WTC11 (cell line): ENCODE results near the gene HRH3. TPM values are rescaled to one million over a fixed set of nuclear protein-coding genes. Genes with fewer than 3 reads are reported as not detected.

ENCODE experiments used
- CREB1 ChIP-seq: sonication (generic); formaldehyde crosslinking; IDR thresholded peaks from 2 replicates; pipeline ENCODE4 v1.8.0; 2023; ENCODE audit warnings: mild to moderate bottlenecking, missing genetic modification reagents
- ESRRA ChIP-seq: sonication (generic); formaldehyde crosslinking; IDR thresholded peaks from 2 replicates; pipeline ENCODE4 v1.8.1; 2022; ENCODE audit warnings: mild to moderate bottlenecking, missing genetic modification reagents, borderline replicate concordance
- FOXK1 ChIP-seq: sonication (generic); formaldehyde crosslinking; IDR thresholded peaks from 2 replicates; pipeline ENCODE4 v1.8.0; 2022; ENCODE audit warnings: mild to moderate bottlenecking, moderate library complexity, missing genetic modification reagents
- FOXP1 ChIP-seq: sonication (generic); formaldehyde crosslinking; IDR thresholded peaks from 2 replicates; pipeline ENCODE4 v1.8.0; 2022; ENCODE audit warnings: missing genetic modification reagents, mild to moderate bottlenecking, moderate library complexity, borderline replicate concordance
- GRHL2 ChIP-seq: fragments of 250-450 bp; sonication (Bioruptor Pico); IDR thresholded peaks from 2 replicates; pipeline ENCODE4 v1.8.0; 2022; ENCODE audit warnings: mild to moderate bottlenecking, moderate library complexity; ENCODE audit not compliant: insufficient replicate concordance, severe bottlenecking
- GTF2I ChIP-seq: fragments of 250-450 bp; sonication (Bioruptor Pico); conservative IDR thresholded peaks from 2 replicates; pipeline ENCODE4 v1.4.0; 2021; ENCODE audit warnings: mild to moderate bottlenecking
- HMGA2 ChIP-seq: fragments of 250-450 bp; sonication (Bioruptor Pico); IDR thresholded peaks from 2 replicates; pipeline ENCODE4 v1.4.0; 2021; ENCODE audit warnings: mild to moderate bottlenecking, moderate library complexity
- MXD4 ChIP-seq: fragments of 250-450 bp; sonication (Bioruptor Pico); IDR thresholded peaks from 2 replicates; pipeline ENCODE4 v1.8.0; 2021; ENCODE audit warnings: mild to moderate bottlenecking, moderate library complexity, borderline replicate concordance
- NR1H2 ChIP-seq: sonication (generic); formaldehyde crosslinking; IDR thresholded peaks from 2 replicates; pipeline ENCODE4 v1.9.0; 2021; ENCODE audit warnings: mild to moderate bottlenecking, moderate library complexity, missing genetic modification reagents
- NR2C2 ChIP-seq: sonication (generic); formaldehyde crosslinking; IDR thresholded peaks from 2 replicates; pipeline ENCODE4 v1.8.0; 2022; ENCODE audit warnings: mild to moderate bottlenecking, missing genetic modification reagents
- OVOL2 ChIP-seq: fragments of 250-450 bp; sonication (Bioruptor Pico); IDR thresholded peaks from 2 replicates; pipeline ENCODE4 v1.9.0; 2021; ENCODE audit warnings: mild to moderate bottlenecking, borderline replicate concordance
- PRRX2 ChIP-seq: fragments of 250-450 bp; sonication (Bioruptor Pico); IDR thresholded peaks from 2 replicates; pipeline ENCODE4 v1.8.0; 2021; ENCODE audit warnings: mild to moderate bottlenecking
- RELA ChIP-seq: sonication (generic); formaldehyde crosslinking; IDR thresholded peaks from 2 replicates; pipeline ENCODE4 v1.8.1; 2022; ENCODE audit warnings: missing genetic modification reagents, mild to moderate bottlenecking, borderline replicate concordance
- RORB ChIP-seq: fragments of 250-450 bp; sonication (Bioruptor Pico); IDR thresholded peaks from 2 replicates; pipeline ENCODE4 v1.9.0; 2021; ENCODE audit warnings: mild to moderate bottlenecking
- TEAD4 ChIP-seq: sonication (generic); formaldehyde crosslinking; IDR thresholded peaks from 2 replicates; pipeline ENCODE4 v1.8.0; 2022; ENCODE audit warnings: mild to moderate bottlenecking, missing genetic modification reagents
- TP53 ChIP-seq: sonication (generic); formaldehyde crosslinking; IDR thresholded peaks from 2 replicates; pipeline ENCODE4 v1.8.1; 2023; ENCODE audit warnings: mild to moderate bottlenecking, missing genetic modification reagents
- ZNF423 ChIP-seq: fragments of 250-450 bp; sonication (Bioruptor Pico); IDR thresholded peaks from 2 replicates; pipeline ENCODE4 v2.1.2; 2022; ENCODE audit warnings: mild to moderate bottlenecking, moderate library complexity
- total RNA-seq: library from RNA; stranded (reverse); gene quantifications from 3 replicates; pipeline ENCODE4 v1.2.3, GENCODE V29; 2021
- TF ChIP-seq, protein P1 (sequence below): sonication (generic); formaldehyde crosslinking; IDR thresholded peaks from 2 replicates; pipeline ENCODE4 v1.8.1; 2023; ENCODE audit warnings: mild to moderate bottlenecking, missing genetic modification reagents
- TF ChIP-seq, protein P2 (sequence below): sonication (generic); formaldehyde crosslinking; IDR thresholded peaks from 2 replicates; pipeline ENCODE4 v1.8.0; 2022; ENCODE audit warnings: mild to moderate bottlenecking, missing genetic modification reagents
- TF ChIP-seq, protein P3 (sequence below): sonication (generic); formaldehyde crosslinking; IDR thresholded peaks from 2 replicates; pipeline ENCODE4 v1.8.0; 2022; ENCODE audit warnings: mild to moderate bottlenecking, missing genetic modification reagents
- TF ChIP-seq, protein P4 (sequence below): sonication (generic); formaldehyde crosslinking; IDR thresholded peaks from 2 replicates; pipeline ENCODE4 v1.8.0; 2023; ENCODE audit warnings: missing genetic modification reagents, mild to moderate bottlenecking, borderline replicate concordance
- TF ChIP-seq, protein P5 (sequence below): sonication (generic); formaldehyde crosslinking; IDR thresholded peaks from 2 replicates; pipeline ENCODE4 v1.8.1; 2022; ENCODE audit warnings: low read depth, mild to moderate bottlenecking, moderate library complexity, missing genetic modification reagents, borderline replicate concordance
- TF ChIP-seq, protein P6 (sequence below): sonication (generic); formaldehyde crosslinking; IDR thresholded peaks from 2 replicates; pipeline ENCODE4 v1.8.0; 2022; ENCODE audit warnings: mild to moderate bottlenecking, missing genetic modification reagents
- TF ChIP-seq, protein P7 (sequence below): fragments of 250-450 bp; sonication (Bioruptor Pico); IDR thresholded peaks from 2 replicates; pipeline ENCODE4 v1.9.0; 2021; ENCODE audit warnings: mild to moderate bottlenecking, borderline replicate concordance

Gene HRH3
- total RNA-seq, 1 experiment from 2014 or later: 3.3 TPM

DNA sequence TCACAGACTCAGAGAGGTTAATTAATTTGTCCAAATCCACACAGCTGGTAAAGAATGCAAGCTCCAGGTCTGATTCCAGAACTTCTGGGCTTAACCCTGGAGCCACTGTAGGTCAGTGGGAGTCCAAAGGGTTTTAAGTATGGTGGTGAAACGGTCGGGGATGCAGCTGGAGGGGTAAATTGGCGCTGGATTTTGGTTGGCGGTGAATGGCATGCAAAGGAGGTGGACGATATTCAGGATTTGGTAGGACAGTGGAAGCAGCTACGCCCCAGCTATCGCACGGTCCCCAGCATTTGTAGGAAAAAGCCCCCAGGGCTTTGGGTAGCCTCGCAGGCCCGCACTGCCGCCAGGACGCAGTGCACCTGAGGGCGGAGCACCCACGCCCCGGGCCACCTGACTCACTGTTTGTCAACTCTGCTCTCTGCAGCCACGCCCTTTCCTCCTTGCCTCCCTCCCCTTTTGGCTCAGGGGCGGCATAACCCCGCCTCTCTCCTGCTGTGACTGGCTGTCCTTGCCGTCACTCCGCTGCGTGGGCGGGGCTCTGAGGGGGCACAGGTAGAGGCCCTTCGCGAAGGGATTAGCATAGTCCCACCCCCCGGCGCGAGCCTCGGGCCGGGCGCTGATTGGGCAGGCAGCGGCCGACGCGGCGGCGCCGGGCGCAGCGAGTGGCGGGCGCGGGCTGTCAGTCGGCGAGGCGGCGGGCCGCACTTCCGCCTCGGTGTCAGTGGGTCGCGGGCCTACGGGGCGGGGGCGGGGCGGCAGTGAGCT is 17.9 kb upstream of the HRH3 start, which contains the start of gene OSBPL2 (continued):
- TF ChIP-seq, protein P1, sequence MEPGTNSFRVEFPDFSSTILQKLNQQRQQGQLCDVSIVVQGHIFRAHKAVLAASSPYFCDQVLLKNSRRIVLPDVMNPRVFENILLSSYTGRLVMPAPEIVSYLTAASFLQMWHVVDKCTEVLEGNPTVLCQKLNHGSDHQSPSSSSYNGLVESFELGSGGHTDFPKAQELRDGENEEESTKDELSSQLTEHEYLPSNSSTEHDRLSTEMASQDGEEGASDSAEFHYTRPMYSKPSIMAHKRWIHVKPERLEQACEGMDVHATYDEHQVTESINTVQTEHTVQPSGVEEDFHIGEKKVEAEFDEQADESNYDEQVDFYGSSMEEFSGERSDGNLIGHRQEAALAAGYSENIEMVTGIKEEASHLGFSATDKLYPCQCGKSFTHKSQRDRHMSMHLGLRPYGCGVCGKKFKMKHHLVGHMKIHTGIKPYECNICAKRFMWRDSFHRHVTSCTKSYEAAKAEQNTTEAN (CRISPR knock-in tag): no peak
- TF ChIP-seq, protein P2, sequence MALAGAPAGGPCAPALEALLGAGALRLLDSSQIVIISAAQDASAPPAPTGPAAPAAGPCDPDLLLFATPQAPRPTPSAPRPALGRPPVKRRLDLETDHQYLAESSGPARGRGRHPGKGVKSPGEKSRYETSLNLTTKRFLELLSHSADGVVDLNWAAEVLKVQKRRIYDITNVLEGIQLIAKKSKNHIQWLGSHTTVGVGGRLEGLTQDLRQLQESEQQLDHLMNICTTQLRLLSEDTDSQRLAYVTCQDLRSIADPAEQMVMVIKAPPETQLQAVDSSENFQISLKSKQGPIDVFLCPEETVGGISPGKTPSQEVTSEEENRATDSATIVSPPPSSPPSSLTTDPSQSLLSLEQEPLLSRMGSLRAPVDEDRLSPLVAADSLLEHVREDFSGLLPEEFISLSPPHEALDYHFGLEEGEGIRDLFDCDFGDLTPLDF (CRISPR knock-in tag): no peak
- TF ChIP-seq FOXK1: peak; percentile 97
- no peak for TF ChIP-seq TEAD4 (CRISPR knock-in tag)
- TF ChIP-seq GTF2I: no peak
- TF ChIP-seq, protein P3, sequence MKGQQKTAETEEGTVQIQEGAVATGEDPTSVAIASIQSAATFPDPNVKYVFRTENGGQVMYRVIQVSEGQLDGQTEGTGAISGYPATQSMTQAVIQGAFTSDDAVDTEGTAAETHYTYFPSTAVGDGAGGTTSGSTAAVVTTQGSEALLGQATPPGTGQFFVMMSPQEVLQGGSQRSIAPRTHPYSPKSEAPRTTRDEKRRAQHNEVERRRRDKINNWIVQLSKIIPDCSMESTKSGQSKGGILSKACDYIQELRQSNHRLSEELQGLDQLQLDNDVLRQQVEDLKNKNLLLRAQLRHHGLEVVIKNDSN: peak; percentile 80; the same call in 1 of the 2 replicates
- TF ChIP-seq GRHL2 (CRISPR knock-in tag): no peak
- TF ChIP-seq RORB (CRISPR knock-in tag): no peak
- TF ChIP-seq MXD4 (CRISPR knock-in tag): no peak
- TF ChIP-seq, protein P4, sequence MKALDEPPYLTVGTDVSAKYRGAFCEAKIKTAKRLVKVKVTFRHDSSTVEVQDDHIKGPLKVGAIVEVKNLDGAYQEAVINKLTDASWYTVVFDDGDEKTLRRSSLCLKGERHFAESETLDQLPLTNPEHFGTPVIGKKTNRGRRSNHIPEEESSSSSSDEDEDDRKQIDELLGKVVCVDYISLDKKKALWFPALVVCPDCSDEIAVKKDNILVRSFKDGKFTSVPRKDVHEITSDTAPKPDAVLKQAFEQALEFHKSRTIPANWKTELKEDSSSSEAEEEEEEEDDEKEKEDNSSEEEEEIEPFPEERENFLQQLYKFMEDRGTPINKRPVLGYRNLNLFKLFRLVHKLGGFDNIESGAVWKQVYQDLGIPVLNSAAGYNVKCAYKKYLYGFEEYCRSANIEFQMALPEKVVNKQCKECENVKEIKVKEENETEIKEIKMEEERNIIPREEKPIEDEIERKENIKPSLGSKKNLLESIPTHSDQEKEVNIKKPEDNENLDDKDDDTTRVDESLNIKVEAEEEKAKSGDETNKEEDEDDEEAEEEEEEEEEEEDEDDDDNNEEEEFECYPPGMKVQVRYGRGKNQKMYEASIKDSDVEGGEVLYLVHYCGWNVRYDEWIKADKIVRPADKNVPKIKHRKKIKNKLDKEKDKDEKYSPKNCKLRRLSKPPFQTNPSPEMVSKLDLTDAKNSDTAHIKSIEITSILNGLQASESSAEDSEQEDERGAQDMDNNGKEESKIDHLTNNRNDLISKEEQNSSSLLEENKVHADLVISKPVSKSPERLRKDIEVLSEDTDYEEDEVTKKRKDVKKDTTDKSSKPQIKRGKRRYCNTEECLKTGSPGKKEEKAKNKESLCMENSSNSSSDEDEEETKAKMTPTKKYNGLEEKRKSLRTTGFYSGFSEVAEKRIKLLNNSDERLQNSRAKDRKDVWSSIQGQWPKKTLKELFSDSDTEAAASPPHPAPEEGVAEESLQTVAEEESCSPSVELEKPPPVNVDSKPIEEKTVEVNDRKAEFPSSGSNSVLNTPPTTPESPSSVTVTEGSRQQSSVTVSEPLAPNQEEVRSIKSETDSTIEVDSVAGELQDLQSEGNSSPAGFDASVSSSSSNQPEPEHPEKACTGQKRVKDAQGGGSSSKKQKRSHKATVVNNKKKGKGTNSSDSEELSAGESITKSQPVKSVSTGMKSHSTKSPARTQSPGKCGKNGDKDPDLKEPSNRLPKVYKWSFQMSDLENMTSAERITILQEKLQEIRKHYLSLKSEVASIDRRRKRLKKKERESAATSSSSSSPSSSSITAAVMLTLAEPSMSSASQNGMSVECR (CRISPR knock-in tag): 0 out of 2 replicates have a peak, but pooled peaks have one; percentile 4
- no peak for TF ChIP-seq HMGA2
- TF ChIP-seq, protein P5, sequence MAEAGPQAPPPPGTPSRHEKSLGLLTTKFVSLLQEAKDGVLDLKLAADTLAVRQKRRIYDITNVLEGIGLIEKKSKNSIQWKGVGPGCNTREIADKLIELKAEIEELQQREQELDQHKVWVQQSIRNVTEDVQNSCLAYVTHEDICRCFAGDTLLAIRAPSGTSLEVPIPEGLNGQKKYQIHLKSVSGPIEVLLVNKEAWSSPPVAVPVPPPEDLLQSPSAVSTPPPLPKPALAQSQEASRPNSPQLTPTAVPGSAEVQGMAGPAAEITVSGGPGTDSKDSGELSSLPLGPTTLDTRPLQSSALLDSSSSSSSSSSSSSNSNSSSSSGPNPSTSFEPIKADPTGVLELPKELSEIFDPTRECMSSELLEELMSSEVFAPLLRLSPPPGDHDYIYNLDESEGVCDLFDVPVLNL (CRISPR knock-in tag): no peak
- no peak for TF ChIP-seq CREB1 (CRISPR knock-in tag)
- TF ChIP-seq NR1H2 (CRISPR knock-in tag): no peak
- TF ChIP-seq ESRRA (CRISPR knock-in tag): no peak
- TF ChIP-seq, protein P6, sequence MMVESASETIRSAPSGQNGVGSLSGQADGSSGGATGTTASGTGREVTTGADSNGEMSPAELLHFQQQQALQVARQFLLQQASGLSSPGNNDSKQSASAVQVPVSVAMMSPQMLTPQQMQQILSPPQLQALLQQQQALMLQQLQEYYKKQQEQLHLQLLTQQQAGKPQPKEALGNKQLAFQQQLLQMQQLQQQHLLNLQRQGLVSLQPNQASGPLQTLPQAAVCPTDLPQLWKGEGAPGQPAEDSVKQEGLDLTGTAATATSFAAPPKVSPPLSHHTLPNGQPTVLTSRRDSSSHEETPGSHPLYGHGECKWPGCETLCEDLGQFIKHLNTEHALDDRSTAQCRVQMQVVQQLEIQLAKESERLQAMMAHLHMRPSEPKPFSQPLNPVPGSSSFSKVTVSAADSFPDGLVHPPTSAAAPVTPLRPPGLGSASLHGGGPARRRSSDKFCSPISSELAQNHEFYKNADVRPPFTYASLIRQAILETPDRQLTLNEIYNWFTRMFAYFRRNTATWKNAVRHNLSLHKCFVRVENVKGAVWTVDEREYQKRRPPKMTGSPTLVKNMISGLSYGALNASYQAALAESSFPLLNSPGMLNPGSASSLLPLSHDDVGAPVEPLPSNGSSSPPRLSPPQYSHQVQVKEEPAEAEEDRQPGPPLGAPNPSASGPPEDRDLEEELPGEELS (CRISPR knock-in tag): no peak
- TF ChIP-seq OVOL2 (CRISPR knock-in tag): no peak
- no peak for TF ChIP-seq FOXP1
- TF ChIP-seq NR2C2 (CRISPR knock-in tag): no peak
- no peak for TF ChIP-seq RELA (CRISPR knock-in tag)
- TF ChIP-seq ZNF423 (CRISPR knock-in tag): no peak
- TF ChIP-seq, protein P7, sequence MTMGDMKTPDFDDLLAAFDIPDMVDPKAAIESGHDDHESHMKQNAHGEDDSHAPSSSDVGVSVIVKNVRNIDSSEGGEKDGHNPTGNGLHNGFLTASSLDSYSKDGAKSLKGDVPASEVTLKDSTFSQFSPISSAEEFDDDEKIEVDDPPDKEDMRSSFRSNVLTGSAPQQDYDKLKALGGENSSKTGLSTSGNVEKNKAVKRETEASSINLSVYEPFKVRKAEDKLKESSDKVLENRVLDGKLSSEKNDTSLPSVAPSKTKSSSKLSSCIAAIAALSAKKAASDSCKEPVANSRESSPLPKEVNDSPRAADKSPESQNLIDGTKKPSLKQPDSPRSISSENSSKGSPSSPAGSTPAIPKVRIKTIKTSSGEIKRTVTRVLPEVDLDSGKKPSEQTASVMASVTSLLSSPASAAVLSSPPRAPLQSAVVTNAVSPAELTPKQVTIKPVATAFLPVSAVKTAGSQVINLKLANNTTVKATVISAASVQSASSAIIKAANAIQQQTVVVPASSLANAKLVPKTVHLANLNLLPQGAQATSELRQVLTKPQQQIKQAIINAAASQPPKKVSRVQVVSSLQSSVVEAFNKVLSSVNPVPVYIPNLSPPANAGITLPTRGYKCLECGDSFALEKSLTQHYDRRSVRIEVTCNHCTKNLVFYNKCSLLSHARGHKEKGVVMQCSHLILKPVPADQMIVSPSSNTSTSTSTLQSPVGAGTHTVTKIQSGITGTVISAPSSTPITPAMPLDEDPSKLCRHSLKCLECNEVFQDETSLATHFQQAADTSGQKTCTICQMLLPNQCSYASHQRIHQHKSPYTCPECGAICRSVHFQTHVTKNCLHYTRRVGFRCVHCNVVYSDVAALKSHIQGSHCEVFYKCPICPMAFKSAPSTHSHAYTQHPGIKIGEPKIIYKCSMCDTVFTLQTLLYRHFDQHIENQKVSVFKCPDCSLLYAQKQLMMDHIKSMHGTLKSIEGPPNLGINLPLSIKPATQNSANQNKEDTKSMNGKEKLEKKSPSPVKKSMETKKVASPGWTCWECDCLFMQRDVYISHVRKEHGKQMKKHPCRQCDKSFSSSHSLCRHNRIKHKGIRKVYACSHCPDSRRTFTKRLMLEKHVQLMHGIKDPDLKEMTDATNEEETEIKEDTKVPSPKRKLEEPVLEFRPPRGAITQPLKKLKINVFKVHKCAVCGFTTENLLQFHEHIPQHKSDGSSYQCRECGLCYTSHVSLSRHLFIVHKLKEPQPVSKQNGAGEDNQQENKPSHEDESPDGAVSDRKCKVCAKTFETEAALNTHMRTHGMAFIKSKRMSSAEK (CRISPR knock-in tag): no peak
- no peak for TF ChIP-seq TP53 (CRISPR knock-in tag)
- no peak for TF ChIP-seq PRRX2 (CRISPR knock-in tag)
